ENCODE results near the gene KIF20B. TPM values are rescaled to one million over a fixed set of nuclear protein-coding genes. Genes with fewer than 3 reads are reported as not detected.
"Not testable (repeated sequence)": the region's sequence is repeated elsewhere in the genome, so short reads cannot be mapped to it uniquely, and the experiment has no call there.

KIF20B gene
- total RNA-seq, 2 donors from 2014 or later, result 3.4 to 5.7 TPM

- WGBS, result 40% methylated on average over 1 of the region's 1 CpG
- TF ChIP-seq POLR2A (IDR thresholded peaks at IDR 0.05), result no peak
- TF ChIP-seq, protein P1, sequence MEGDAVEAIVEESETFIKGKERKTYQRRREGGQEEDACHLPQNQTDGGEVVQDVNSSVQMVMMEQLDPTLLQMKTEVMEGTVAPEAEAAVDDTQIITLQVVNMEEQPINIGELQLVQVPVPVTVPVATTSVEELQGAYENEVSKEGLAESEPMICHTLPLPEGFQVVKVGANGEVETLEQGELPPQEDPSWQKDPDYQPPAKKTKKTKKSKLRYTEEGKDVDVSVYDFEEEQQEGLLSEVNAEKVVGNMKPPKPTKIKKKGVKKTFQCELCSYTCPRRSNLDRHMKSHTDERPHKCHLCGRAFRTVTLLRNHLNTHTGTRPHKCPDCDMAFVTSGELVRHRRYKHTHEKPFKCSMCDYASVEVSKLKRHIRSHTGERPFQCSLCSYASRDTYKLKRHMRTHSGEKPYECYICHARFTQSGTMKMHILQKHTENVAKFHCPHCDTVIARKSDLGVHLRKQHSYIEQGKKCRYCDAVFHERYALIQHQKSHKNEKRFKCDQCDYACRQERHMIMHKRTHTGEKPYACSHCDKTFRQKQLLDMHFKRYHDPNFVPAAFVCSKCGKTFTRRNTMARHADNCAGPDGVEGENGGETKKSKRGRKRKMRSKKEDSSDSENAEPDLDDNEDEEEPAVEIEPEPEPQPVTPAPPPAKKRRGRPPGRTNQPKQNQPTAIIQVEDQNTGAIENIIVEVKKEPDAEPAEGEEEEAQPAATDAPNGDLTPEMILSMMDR (IDR thresholded peaks at IDR 0.05), result no peak
- TF ChIP-seq POLR2AphosphoS5 (IDR thresholded peaks at IDR 0.05), result no peak
- no peak overlapping the region for H3K27ac ChIP-seq
- intact Hi-C loops (cut with DNase I), result no loop called here
- H3K4me1 ChIP-seq (replicated peaks), result no peaks in the 10 kb centered on the region
- no peaks in the 10 kb centered on the region for H3K36me3 ChIP-seq
- no peak overlapping the region for H3K4me3 ChIP-seq
- DNase-seq (ENCODE audit: low spot score), result no peak
- H3K27me3 ChIP-seq (replicated peaks; ENCODE audit: insufficient read depth), result no peaks in the 10 kb centered on the region
- H3K9me3 ChIP-seq, result no peaks in the 10 kb centered on the region
Measured at GRCh38 chr10:89814278-89814677, 112.9 kb downstream of the KIF20B start.

- no peak overlapping the region for H3K4me3 ChIP-seq
- DNase-seq (ENCODE audit: low spot score), result no peak
- no peak overlapping the region for H3K27ac ChIP-seq
- no peaks in the 10 kb centered on the region for H3K27me3 ChIP-seq (replicated peaks; ENCODE audit: insufficient read depth)
- WGBS, result 90% methylated on average over 5 of the region's 5 CpGs
- H3K9me3 ChIP-seq, result no peaks in the 10 kb centered on the region
- TF ChIP-seq, protein P1 (IDR thresholded peaks at IDR 0.05), result no peak
- intact Hi-C loops (cut with DNase I), result no loop called here
- no peaks in the 10 kb centered on the region for H3K4me1 ChIP-seq (replicated peaks)
- H3K36me3 ChIP-seq, result no peaks in the 10 kb centered on the region
Measured at GRCh38 chr10:89815049-89815853, 113.9 kb downstream of the KIF20B start.

DNA sequence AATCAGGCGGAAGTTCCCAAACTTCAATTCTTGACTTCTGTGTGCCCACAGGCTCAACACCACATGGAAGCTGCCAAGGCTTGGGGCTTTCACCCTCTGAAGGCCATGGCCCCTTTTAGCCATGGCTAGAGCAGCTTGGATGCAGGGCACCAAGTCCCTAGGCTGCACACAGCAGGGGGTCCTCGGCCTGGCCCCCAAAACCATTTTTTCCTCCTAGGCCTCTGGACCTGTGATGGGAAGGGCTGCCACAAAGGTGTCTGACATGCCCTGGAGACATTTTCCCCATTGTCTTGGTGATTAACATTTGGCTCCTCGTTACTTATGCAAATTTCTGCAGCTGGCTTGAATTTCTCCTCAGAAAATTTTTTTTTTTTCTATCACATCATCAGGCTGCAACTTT, 117.6 kb downstream of the KIF20B start:
- H3K27me3 ChIP-seq (replicated peaks; ENCODE audit: insufficient read depth); H3K9me3 ChIP-seq; H3K4me3 ChIP-seq; H3K27ac ChIP-seq; intact Hi-C loops (cut with DNase I); DNase-seq (ENCODE audit: low spot score); H3K36me3 ChIP-seq; H3K4me1 ChIP-seq (replicated peaks): not testable (repeated sequence)
- WGBS, result 91% methylated on average over 3 of the region's 3 CpGs

Other genes with a start within 250 kb of the KIF20B start
- 1 to 10 TPM in 1 of 2 donors, under 1 TPM in 1; 0.09 to 4.4 TPM for gene SLC16A12, start 166.0 kb upstream of the KIF20B start, total RNA-seq
- gene PANK1, start 56.3 kb upstream of the KIF20B start, total RNA-seq, result 10 to 100 TPM in 1 of 2 donors, 1 to 10 TPM in 1; 3.1 to 16.0 TPM

All from prostate gland (tissue), 2 donors.